Measurements from ENCODE around the gene ADAMTS6.

- TF ChIP-seq CREB1 (IDR thresholded peaks at IDR 0.05; ENCODE audit: low read depth) (no peak), EP300 (IDR thresholded peaks at IDR 0.05; ENCODE audit: borderline replicate concordance) (no peak)
Measured at GRCh38 chr5:65305913-65306312, 175.8 kb downstream of the ADAMTS6 start.

Measured in Ishikawa (cell line).